ENCODE data around the gene SCN9A.

- TF ChIP-seq CTCF (IDR thresholded peaks at IDR 0.05; ENCODE audit: low read length), result no peak
- TF ChIP-seq EZH2 (optimal IDR thresholded peaks at IDR 0.05; ENCODE audit: low read depth, low read length), result no peak
Observed at GRCh38 chr2:166157578-166157977, 218.2 kb downstream of the SCN9A start.

All from MM.1S (cell line).